NK-92 treated with Interleukin-12 subunit alpha and Interleukin-12 subunit beta, amount 100 ng/mL, for 24 hours (cell line): ENCODE results near the gene NAPEPLD.
"Not testable (repeated sequence)": the region's sequence is repeated elsewhere in the genome, so short reads cannot be mapped to it uniquely, and the experiment has no call there.

Experiments used
- DNase-seq: peaks from one replicate; lab custom pipeline; 2025; lab: John Stamatoyannopoulos, UW

NAPEPLD gene

GRCh38 chr7:103065667-103066066 lies 83.2 kb downstream of the NAPEPLD start:
- DNase-seq = peak; percentile 41

- no peak for DNase-seq
These were observed 85.0 kb downstream of the NAPEPLD start for GRCh38 chr7:103063895-103064294.

- no peak for DNase-seq
These were observed 89.4 kb downstream of the NAPEPLD start for GRCh38 chr7:103059471-103059870.

GRCh38 chr7:103058122-103058521 lies 90.8 kb downstream of the NAPEPLD start:
- DNase-seq = no peak

GRCh38 chr7:103056006-103056405 lies 92.9 kb downstream of the NAPEPLD start:
- not testable (repeated sequence) for DNase-seq

GRCh38 chr7:103051519-103051918 lies 97.4 kb downstream of the NAPEPLD start:
- DNase-seq = no peak
